Esophagus muscularis mucosa (tissue), 4 donors: ENCODE results near the gene CCDC137. TPM values are rescaled to one million over a fixed set of nuclear protein-coding genes. Genes with fewer than 3 reads are reported as not detected.

Experiments
- DNase-seq: peaks from one replicate; pipeline ENCODE4 v3.0.0-alpha.2; 2017; ENCODE audit errors: extremely low spot score
- H3K27ac ChIP-seq, 4 donors: fragments of 200-600 bp; sonication (generic); replicated peaks in 1 of 4; 1 replicate in 3 of 4; 2 replicates in 1 of 4; pipeline ENCODE4 v1.5.1; 2016 to 2019; ENCODE audit warnings: mild to moderate bottlenecking in 1 of 4
- H3K27me3 ChIP-seq, 4 donors: fragments of 200-600 bp; sonication (generic); one replicate each; pipeline versions ENCODE4 v1.5.1 to v1.6.0; 2016 to 2019
- H3K36me3 ChIP-seq, 4 donors: fragments of 200-600 bp; sonication (generic); one replicate each; pipeline ENCODE4 v1.5.1; 2016 to 2019
- H3K4me1 ChIP-seq, 4 donors: fragments of 200-600 bp; sonication (generic); one replicate each; pipeline ENCODE4 v1.5.1; 2016 to 2019
- H3K4me3 ChIP-seq, 4 donors: fragments of 200-600 bp; sonication (generic); 1 replicate in 2 of 4; 2 replicates in 2 of 4; pipeline ENCODE4 v1.5.1; 2016 to 2019; ENCODE audit warnings: mild to moderate bottlenecking in 4 of 4, moderate library complexity in 1 of 4
- H3K9me3 ChIP-seq, 4 donors: fragments of 200-600 bp; sonication (generic); 1 replicate in 3 of 4; 2 replicates in 1 of 4; pipeline ENCODE4 v1.5.1; 2016 to 2019
- CTCF ChIP-seq, 3 experiments: fragments of 200-600 bp in 2 of 3; fragments of 450-650 bp in 1 of 3; sonication (generic) in 2 of 3; IDR thresholded peaks; one replicate each; pipeline ENCODE4 v1.5.1; 2017 to 2019; ENCODE audit warnings: antibody characterized with exemption in 3 of 3, mild to moderate bottlenecking in 2 of 3, moderate library complexity in 1 of 3
- EP300 ChIP-seq: sonication (generic); formaldehyde crosslinking; IDR thresholded peaks from one replicate; pipeline ENCODE4 v1.6.1; 2017; ENCODE audit warnings: antibody characterized with exemption
- POLR2A ChIP-seq: fragments of 450-650 bp; IDR thresholded peaks from one replicate; pipeline ENCODE4 v1.6.1; 2017; ENCODE audit warnings: antibody characterized with exemption, moderate library complexity, mild to moderate bottlenecking, low read depth
- POLR2AphosphoS5 ChIP-seq, 2 donors: sonication (generic); formaldehyde crosslinking; IDR thresholded peaks; one replicate each; pipeline ENCODE4 v1.6.1; 2017; ENCODE audit warnings: antibody characterized with exemption in 2 of 2
- WGBS: methylation state at CpG from one replicate; pipeline ENCODE4 v1.1.5; 2018; 5-methylcytosine and 5-hydroxymethylcytosine counted together
- intact Hi-C: fragments of 100-400 bp; cut with DNase I; formaldehyde crosslinking; loops from one replicate; pipeline ENCODE4 v1.15.1; 2023
- total RNA-seq, 4 donors: library from RNA; depleted of rRNA; stranded (reverse); fragments of >200 nt; gene quantifications; one replicate each; pipeline versions ENCODE4 v1.1.0 to v1.2.1, GENCODE V29; 2016

Gene CCDC137
- total RNA-seq, 4 donors from 2014 or later: 8.9 to 14.1 (median 12.6) TPM

GRCh38 chr17:81710514-81711308 lies 44.2 kb downstream of the CCDC137 start:
- H3K4me3 ChIP-seq: peak overlapping the region; percentile 90 to 92 (median 92)
- peaks cover 9 to 27% (median 24%) of the 10 kb centered on the region in 4 donors for H3K36me3 ChIP-seq
- no peak overlapping the region for H3K27ac ChIP-seq
- DNase-seq: no peak
- H3K27me3 ChIP-seq: peaks cover 0 to 6% (median 0%) of the 10 kb centered on the region in 4 donors
- 19% methylated on average over 18 of the region's 29 CpGs for WGBS
- H3K4me1 ChIP-seq: peaks cover 25 to 41% (median 39%) of the 10 kb centered on the region in 4 donors
- intact Hi-C loops: no loop called here
- no peak for TF ChIP-seq POLR2A
- no peak for TF ChIP-seq CTCF (IDR thresholded peaks at IDR 0.05)
- no peak for TF ChIP-seq EP300
- no peak for TF ChIP-seq POLR2AphosphoS5 (IDR thresholded peaks at IDR 0.05)
- H3K9me3 ChIP-seq: no peaks in the 10 kb centered on the region

GRCh38 chr17:81711814-81712467 lies 45.4 kb downstream of the CCDC137 start, which contains the start of gene SLC25A10:
Gene SLC25A10, plus strand, starts transcription at chr17:81712284. Its CDS starts 143 bp downstream, at chr17:81712427.
- H3K4me3 ChIP-seq: peak within 1 kb of the TSS; percentile 90 to 92 (median 92)
- DNase-seq: no peak
- H3K4me1 ChIP-seq: peaks cover 25 to 41% (median 39%) of the 10 kb centered on the region in 4 donors
- intact Hi-C loops: no loop called here
- 0% methylated on average over 20 of the region's 89 CpGs for WGBS
- H3K27me3 ChIP-seq: peaks cover 0 to 6% (median 0%) of the 10 kb centered on the region in 4 donors
- peaks cover 9 to 22% (median 13%) of the 10 kb centered on the region in 4 donors for H3K36me3 ChIP-seq
- TF ChIP-seq POLR2A: no peak
- peak in 2 of 3 experiments; percentile 15 to 19 for TF ChIP-seq CTCF (IDR thresholded peaks at IDR 0.05)
- no peak for TF ChIP-seq EP300
- peak; percentile 28 to 56 for TF ChIP-seq POLR2AphosphoS5 (IDR thresholded peaks at IDR 0.05)
- no peaks in the 10 kb centered on the region for H3K9me3 ChIP-seq
- peak within 1 kb of the TSS; percentile 67 to 75 (median 72) for H3K27ac ChIP-seq

- peaks cover 0 to 6% (median 0%) of the 10 kb centered on the region in 4 donors for H3K27me3 ChIP-seq
- 14% methylated on average over 5 of the region's 41 CpGs for WGBS
- intact Hi-C loops: no loop called here
- TF ChIP-seq POLR2A (no peak), EP300 (no peak), CTCF (IDR thresholded peaks at IDR 0.05) (no peak), POLR2AphosphoS5 (IDR thresholded peaks at IDR 0.05) (no peak)
- H3K27ac ChIP-seq: peak overlapping the region; percentile 67 to 75 (median 72)
- H3K9me3 ChIP-seq: no peaks in the 10 kb centered on the region
- peak overlapping the region; percentile 90 to 92 (median 92) for H3K4me3 ChIP-seq
- peaks cover 25 to 41% (median 39%) of the 10 kb centered on the region in 4 donors for H3K4me1 ChIP-seq
- peaks cover 4 to 19% (median 8%) of the 10 kb centered on the region in 4 donors for H3K36me3 ChIP-seq
- DNase-seq: no peak
Measured at GRCh38 chr17:81712468-81713003, 46.0 kb downstream of the CCDC137 start.

GRCh38 chr17:81713004-81713555 lies 46.5 kb downstream of the CCDC137 start:
- no peak for TF ChIP-seq POLR2A
- TF ChIP-seq POLR2AphosphoS5 (IDR thresholded peaks at IDR 0.05): no peak
- no peak for TF ChIP-seq CTCF (IDR thresholded peaks at IDR 0.05)
- no peak for TF ChIP-seq EP300
- Histone ChIP-seq H3K36me3 (peaks cover 0 to 19% (median 6%) of the 10 kb centered on the region in 4 donors), H3K27ac (peak overlapping the region in 2 of 4 donors; percentile 74 to 75), H3K27me3 (peaks cover 0 to 6% (median 0%) of the 10 kb centered on the region in 4 donors), H3K4me3 (peak overlapping the region; percentile 90 to 92 (median 92)), H3K9me3 (no peaks in the 10 kb centered on the region), H3K4me1 (peaks cover 25 to 41% (median 39%) of the 10 kb centered on the region in 4 donors)
- no peak for DNase-seq
- WGBS: 41% methylated on average over 15 of the region's 18 CpGs
- intact Hi-C loops: no loop called here
